Naive thymus-derived CD4-positive, alpha-beta T cell (primary cell): Measurements from ENCODE around the gene ZBTB5. TPM values are rescaled to one million over a fixed set of nuclear protein-coding genes. Genes with fewer than 3 reads are reported as not detected.

Experiments used
- ATAC-seq: fragments of 150-1000 bp; cut with Tn5 transposase; 2 replicates; pipeline ENCODE4 v1.10.0; 2021; ENCODE audit warnings: mild to moderate bottlenecking, moderate library complexity
- CTCF ChIA-PET: fragments of 350-600 bp; sonication (Branson Sonifier 250); formaldehyde crosslinking; loops from one replicate; lab custom pipeline; 2021; ENCODE audit warnings: antibody characterized with exemption; lab: Charles Lee
- POLR2A ChIA-PET: fragments of 350-600 bp; sonication (Branson Sonifier 250); formaldehyde crosslinking; loops from one replicate; lab custom pipeline; 2021; ENCODE audit warnings: antibody characterized with exemption, inconsistent platforms; lab: Charles Lee
- DNase-seq, 9 donors: peaks; one replicate each; pipeline versions ENCODE4 v3.0.0 to v3.0.0-alpha.2; 2020 to 2022; ENCODE audit warnings: mixed read lengths in 1 of 9
- H3K27ac ChIP-seq: one replicate; pipeline ENCODE4 v1.7.0; 2013; ENCODE audit warnings: mild to moderate bottlenecking, low read depth, low read length, moderate library complexity
- H3K27me3 ChIP-seq, 2 donors: one replicate each; pipeline ENCODE4 v1.7.0; 2013; ENCODE audit warnings: low read length in 2 of 2, mild to moderate bottlenecking in 2 of 2, moderate library complexity in 2 of 2; ENCODE audit not compliant: control insufficient read depth in 2 of 2, insufficient read depth in 2 of 2
- H3K36me3 ChIP-seq, 3 experiments: 1 replicate in 2 of 3; 2 replicates in 1 of 3; pipeline ENCODE4 v1.7.0; 2013; ENCODE audit warnings: low read length in 3 of 3, mild to moderate bottlenecking in 3 of 3, moderate library complexity in 1 of 3; ENCODE audit not compliant: insufficient read depth in 3 of 3, control insufficient read depth in 2 of 3
- H3K4me1 ChIP-seq, 2 donors: one replicate each; pipeline ENCODE4 v1.7.0; 2013; ENCODE audit warnings: low read length in 2 of 2, mild to moderate bottlenecking in 2 of 2, moderate library complexity in 1 of 2; ENCODE audit not compliant: control insufficient read depth in 2 of 2, insufficient read depth in 2 of 2
- H3K4me3 ChIP-seq: 2 replicates; pipeline ENCODE4 v1.7.0; 2013; ENCODE audit warnings: mild to moderate bottlenecking, low read length
- H3K9me3 ChIP-seq, 3 experiments: 1 replicate in 2 of 3; 2 replicates in 1 of 3; pipeline ENCODE4 v1.7.0; 2013; ENCODE audit warnings: low read length in 3 of 3; ENCODE audit not compliant: control insufficient read depth in 2 of 3
- H3K27ac Mint-ChIP-seq, 9 donors: one replicate each; pipeline ENCODE4 v1.8.0; 2020 to 2022; ENCODE audit warnings: mixed read lengths in 9 of 9, mild to moderate bottlenecking in 8 of 9, moderate library complexity in 5 of 9, inconsistent platforms in 2 of 9
- H3K27me3 Mint-ChIP-seq, 5 donors: one replicate each; pipeline ENCODE4 v1.8.0; 2021 to 2022; ENCODE audit warnings: mixed read lengths in 5 of 5, mild to moderate bottlenecking in 1 of 5
- H3K36me3 Mint-ChIP-seq, 5 donors: one replicate each; pipeline ENCODE4 v1.8.0; 2020 to 2022; ENCODE audit warnings: mixed read lengths in 5 of 5, mild to moderate bottlenecking in 3 of 5, inconsistent platforms in 1 of 5
- H3K4me1 Mint-ChIP-seq, 7 donors: one replicate each; pipeline ENCODE4 v1.8.0; 2020 to 2022; ENCODE audit warnings: mixed read lengths in 7 of 7, mild to moderate bottlenecking in 3 of 7, inconsistent platforms in 1 of 7
- H3K4me3 Mint-ChIP-seq, 10 donors: one replicate each; pipeline ENCODE4 v1.8.0; 2020 to 2022; ENCODE audit warnings: mild to moderate bottlenecking in 10 of 10, mixed read lengths in 10 of 10, moderate library complexity in 6 of 10, inconsistent platforms in 2 of 10
- H3K9me3 Mint-ChIP-seq, 11 donors: one replicate each; pipeline ENCODE4 v1.8.0; 2020 to 2022; ENCODE audit warnings: mixed read lengths in 11 of 11, mild to moderate bottlenecking in 4 of 11, inconsistent platforms in 1 of 11, moderate library complexity in 1 of 11
- intact Hi-C, 2 donors: fragments of 100-400 bp; cut with micrococcal nuclease; formaldehyde crosslinking; loops; one replicate each; pipeline ENCODE4 v1.15.1; 2023
- polyA plus RNA-seq, 2 donors: library from polyadenylated mRNA; unstranded; fragments of 300-500 nt; fragmentation: Illumina TruSeq; gene quantifications; one replicate each; pipeline ENCODE4 v1.2.3, GENCODE V29; 2021
- total RNA-seq, 6 experiments: library from RNA in 5 of 6; stranded (reverse) in 5 of 6; gene quantifications; 1 replicate in 5 of 6; 2 replicates in 1 of 6; pipeline ENCODE4 v1.2.3 and lab custom pipeline; 2021 to 2026

ZBTB5 gene
- total and polyA plus RNA-seq, 7 experiments from 2014 or later = 0.60 to 16.8 (median 11.7) TPM

DNA sequence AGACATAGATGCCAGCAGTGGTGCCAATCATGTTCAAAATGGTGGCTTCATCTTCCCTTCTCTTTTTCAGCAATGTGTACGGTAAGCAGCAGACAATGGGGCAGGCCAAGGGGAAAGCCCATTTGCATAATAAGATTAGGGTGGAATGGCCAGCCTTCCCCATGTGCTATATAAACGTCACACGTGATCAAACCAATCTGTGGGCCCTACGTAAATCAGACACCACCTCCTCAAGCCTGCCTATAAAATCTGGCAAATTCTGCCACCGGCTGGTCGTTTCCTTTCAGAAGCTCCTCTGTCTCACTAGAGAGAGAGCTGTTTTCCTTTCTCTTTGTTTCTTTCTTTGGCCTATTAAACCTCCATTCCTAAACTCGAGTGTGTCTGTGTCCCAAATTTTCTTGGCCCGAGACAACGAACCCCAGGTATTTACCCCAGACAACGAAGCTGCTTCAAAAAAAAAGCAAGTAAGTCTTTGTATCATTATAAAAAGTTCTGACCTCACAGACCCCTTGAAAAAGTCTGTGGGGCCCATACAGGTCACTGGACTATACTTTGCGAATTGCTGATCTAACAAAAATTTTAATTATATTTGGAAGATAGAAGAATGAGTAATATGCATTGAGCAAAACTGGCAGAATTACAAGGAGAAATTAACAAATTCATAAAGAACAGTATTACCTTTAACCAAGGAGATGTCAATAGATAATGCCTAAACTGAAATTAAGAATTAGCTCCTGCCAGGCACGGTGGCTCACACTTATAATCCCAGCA is 15.2 kb downstream of the ZBTB5 start:
- Histone ChIP-seq H3K36me3 (peaks cover 0 to 3% (median 0%) of the 10 kb centered on the region in 3 experiments), H3K27me3 (no peaks in the 10 kb centered on the region), H3K4me1 (no peaks in the 10 kb centered on the region), H3K4me3 (no peak overlapping the region), H3K27ac (no peak overlapping the region), H3K9me3 (no peaks in the 10 kb centered on the region)
- ATAC-seq (no peak), DNase-seq (no peak)
- Mint-ChIP-seq H3K4me1 (peaks cover 23 to 66% (median 44%) of the 10 kb centered on the region in 7 donors), H3K27ac (no peak overlapping the region), H3K4me3 (no peak overlapping the region), H3K27me3 (no peaks in the 10 kb centered on the region), H3K36me3 (peaks cover 0 to 22% (median 7%) of the 10 kb centered on the region in 5 donors), H3K9me3 (no peaks in the 10 kb centered on the region)
- intact Hi-C loops = loop anchor here in 1 of 2 donors (5.0 kb wide), 1 partner anchor 37 kb away; the partner anchor contains the start of gene POLR1E
- ChIA-PET CTCF (no interaction called here), POLR2A (no interaction called here)

GRCh38 chr9:37447111-37447510 is 18.1 kb downstream of the ZBTB5 start:
- POLR2A ChIA-PET = no interaction called here
- Histone ChIP-seq H3K4me3 (no peak overlapping the region), H3K27ac (no peak overlapping the region), H3K4me1 (no peaks in the 10 kb centered on the region), H3K9me3 (no peaks in the 10 kb centered on the region), H3K36me3 (peaks cover 0 to 7% (median 3%) of the 10 kb centered on the region in 3 experiments), H3K27me3 (no peaks in the 10 kb centered on the region)
- no peak for ATAC-seq
- H3K27ac Mint-ChIP-seq = peak overlapping the region in 2 of 9 donors; percentile 34 to 65
- intact Hi-C loops = no loop called here
- H3K9me3 Mint-ChIP-seq = no peaks in the 10 kb centered on the region
- no peak for DNase-seq
- peaks cover 1 to 20% (median 11%) of the 10 kb centered on the region in 5 donors for H3K36me3 Mint-ChIP-seq
- H3K27me3 Mint-ChIP-seq = no peaks in the 10 kb centered on the region
- CTCF ChIA-PET = no interaction called here
- H3K4me1 Mint-ChIP-seq = peaks cover 14 to 44% (median 20%) of the 10 kb centered on the region in 7 donors
- H3K4me3 Mint-ChIP-seq = no peak overlapping the region

- Mint-ChIP-seq H3K9me3 (no peaks in the 10 kb centered on the region), H3K4me1 (peaks cover 11 to 38% (median 20%) of the 10 kb centered on the region in 7 donors), H3K4me3 (peak overlapping the region in 1 of 10 donors; percentile 1), H3K27ac (peak overlapping the region in 6 of 9 donors; percentile 14 to 84 (median 56)), H3K27me3 (no peaks in the 10 kb centered on the region), H3K36me3 (peaks cover 2 to 25% (median 19%) of the 10 kb centered on the region in 5 donors)
- H3K27me3 ChIP-seq = no peaks in the 10 kb centered on the region
- ChIA-PET POLR2A (no interaction called here), CTCF (no interaction called here)
- H3K4me3 ChIP-seq = no peak overlapping the region
- peaks cover 0 to 14% (median 3%) of the 10 kb centered on the region in 3 experiments for H3K36me3 ChIP-seq
- no peaks in the 10 kb centered on the region for H3K9me3 ChIP-seq
- H3K27ac ChIP-seq = no peak overlapping the region
- no peak for ATAC-seq
- intact Hi-C loops = no loop called here
- DNase-seq = no peak
- no peaks in the 10 kb centered on the region for H3K4me1 ChIP-seq
Observed at GRCh38 chr9:37446401-37446800, 18.8 kb downstream of the ZBTB5 start.

GRCh38 chr9:37445832-37446231 is 19.4 kb downstream of the ZBTB5 start:
- CTCF ChIA-PET = no interaction called here
- peak overlapping the region in 3 of 9 donors; percentile 11 to 73 (median 48) for H3K27ac Mint-ChIP-seq

DNA sequence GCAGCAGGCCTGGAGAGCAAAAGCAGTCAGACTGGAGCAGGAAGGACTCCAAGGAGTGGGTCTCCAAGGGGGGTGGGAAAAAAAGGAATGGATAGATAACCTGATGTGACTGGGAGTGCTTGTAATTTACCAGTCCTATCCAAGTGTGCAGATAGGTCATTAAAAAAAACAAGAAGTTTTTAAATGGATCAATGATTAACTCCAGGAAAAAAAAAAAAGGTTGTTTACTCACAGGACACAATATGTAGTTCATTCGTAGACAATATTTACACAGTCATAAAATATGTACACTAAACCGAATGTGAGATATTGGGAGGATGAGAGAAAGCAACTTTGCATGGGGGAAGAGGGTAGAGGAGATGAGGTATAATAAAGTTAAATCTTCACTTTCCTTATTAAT is 20.4 kb downstream of the ZBTB5 start:
- Histone ChIP-seq H3K4me1 (no peaks in the 10 kb centered on the region), H3K27ac (no peak overlapping the region), H3K36me3 (peaks cover 3 to 28% (median 7%) of the 10 kb centered on the region in 3 experiments), H3K27me3 (no peaks in the 10 kb centered on the region), H3K4me3 (no peak overlapping the region), H3K9me3 (no peaks in the 10 kb centered on the region)
- DNase-seq = no peak
- POLR2A ChIA-PET = no interaction called here
- CTCF ChIA-PET = no interaction called here
- peaks cover 5 to 23% (median 16%) of the 10 kb centered on the region in 5 donors for H3K36me3 Mint-ChIP-seq
- no peak for ATAC-seq
- no peak overlapping the region for H3K4me3 Mint-ChIP-seq
- no peaks in the 10 kb centered on the region for H3K27me3 Mint-ChIP-seq
- intact Hi-C loops = no loop called here
- peaks cover 10 to 40% (median 17%) of the 10 kb centered on the region in 7 donors for H3K4me1 Mint-ChIP-seq
- peak overlapping the region in 2 of 9 donors; percentile 74 to 84 for H3K27ac Mint-ChIP-seq
- H3K9me3 Mint-ChIP-seq = no peaks in the 10 kb centered on the region

More at GRCh38 chr9:37445832-37446231, 19.4 kb downstream of the ZBTB5 start:
- no peak overlapping the region for H3K4me3 ChIP-seq
- no peaks in the 10 kb centered on the region for H3K9me3 Mint-ChIP-seq
- peaks cover 2 to 20% (median 3%) of the 10 kb centered on the region in 3 experiments for H3K36me3 ChIP-seq
- no peaks in the 10 kb centered on the region for H3K9me3 ChIP-seq
- H3K36me3 Mint-ChIP-seq = peaks cover 5 to 28% (median 20%) of the 10 kb centered on the region in 5 donors
- POLR2A ChIA-PET = no interaction called here
- no peaks in the 10 kb centered on the region for H3K4me1 ChIP-seq
- peaks cover 11 to 40% (median 18%) of the 10 kb centered on the region in 7 donors for H3K4me1 Mint-ChIP-seq
- ATAC-seq = no peak
- intact Hi-C loops = no loop called here
- no peak overlapping the region for H3K4me3 Mint-ChIP-seq
- no peaks in the 10 kb centered on the region for H3K27me3 Mint-ChIP-seq
- H3K27me3 ChIP-seq = no peaks in the 10 kb centered on the region
- no peak overlapping the region for H3K27ac ChIP-seq
- DNase-seq = no peak

- intact Hi-C loops = no loop called here
- Mint-ChIP-seq H3K36me3 (peaks cover 9 to 25% (median 13%) of the 10 kb centered on the region in 5 donors), H3K9me3 (no peaks in the 10 kb centered on the region), H3K27me3 (no peaks in the 10 kb centered on the region), H3K4me1 (peaks cover 10 to 40% (median 17%) of the 10 kb centered on the region in 7 donors), H3K4me3 (no peak overlapping the region), H3K27ac (peak overlapping the region in 3 of 9 donors; percentile 34 to 52 (median 41))
- Histone ChIP-seq H3K27ac (no peak overlapping the region), H3K4me1 (no peaks in the 10 kb centered on the region), H3K27me3 (no peaks in the 10 kb centered on the region), H3K36me3 (peaks cover 7 to 41% (median 8%) of the 10 kb centered on the region in 3 experiments), H3K4me3 (no peak overlapping the region), H3K9me3 (no peaks in the 10 kb centered on the region)
- CTCF ChIA-PET = no interaction called here
- ATAC-seq = no peak
- POLR2A ChIA-PET = no interaction called here
- DNase-seq = no peak
Observed at GRCh38 chr9:37443566-37443965, 21.7 kb downstream of the ZBTB5 start.
